ENCODE results near the gene PLD5. TPM values are rescaled to one million over a fixed set of nuclear protein-coding genes. Genes with fewer than 3 reads are reported as not detected.

PLD5 gene
- total RNA-seq, 1 donor from 2014 or later: not detected

GRCh38 chr1:242043165-242043564, 481.3 kb downstream of the PLD5 start:
- DNase-seq (ENCODE audit: low spot score): no peak
- Mint-ChIP-seq H3K27ac (ENCODE audit: unreplicated experiment) (no peak overlapping the region), H3K27me3 (ENCODE audit: low read depth) (no peaks in the 10 kb centered on the region), H3K36me3 (ENCODE audit: low read depth) (no peaks in the 10 kb centered on the region), H3K4me1 (ENCODE audit: low read depth) (no peaks in the 10 kb centered on the region), H3K4me3 (ENCODE audit: unreplicated experiment) (no peak overlapping the region), H3K9me3 (ENCODE audit: low read depth) (peaks cover 12% of the 10 kb centered on the region)
- TF ChIP-seq CTCF (IDR thresholded peaks at IDR 0.05): no peak

- peaks cover 5% of the 10 kb centered on the region for H3K27me3 Mint-ChIP-seq (ENCODE audit: low read depth)
- no peaks in the 10 kb centered on the region for H3K9me3 Mint-ChIP-seq (ENCODE audit: low read depth)
- no peaks in the 10 kb centered on the region for H3K4me1 Mint-ChIP-seq (ENCODE audit: low read depth)
- DNase-seq (ENCODE audit: low spot score): no peak
- H3K27ac Mint-ChIP-seq (ENCODE audit: unreplicated experiment): no peak overlapping the region
- no peak overlapping the region for H3K4me3 Mint-ChIP-seq (ENCODE audit: unreplicated experiment)
- no peaks in the 10 kb centered on the region for H3K36me3 Mint-ChIP-seq (ENCODE audit: low read depth)
- no peak for TF ChIP-seq CTCF (IDR thresholded peaks at IDR 0.05)
Measured at GRCh38 chr1:242034392-242034791, 490.1 kb downstream of the PLD5 start.

- Mint-ChIP-seq H3K27ac (ENCODE audit: unreplicated experiment) (no peak overlapping the region), H3K27me3 (ENCODE audit: low read depth) (peaks cover 5% of the 10 kb centered on the region), H3K4me1 (ENCODE audit: low read depth) (no peaks in the 10 kb centered on the region), H3K36me3 (ENCODE audit: low read depth) (no peaks in the 10 kb centered on the region), H3K9me3 (ENCODE audit: low read depth) (no peaks in the 10 kb centered on the region), H3K4me3 (ENCODE audit: unreplicated experiment) (no peak overlapping the region)
- no peak for DNase-seq (ENCODE audit: low spot score)
- TF ChIP-seq CTCF (IDR thresholded peaks at IDR 0.05): no peak
Measured at GRCh38 chr1:242033447-242033846, 491.1 kb downstream of the PLD5 start.
